K562 (cell line): ENCODE measurements around the gene TM4SF5.

Source experiments
- ERF ChIP-seq: fragments of 450-650 bp; formaldehyde crosslinking; IDR thresholded peaks from 2 replicates; pipeline ENCODE4 v1.4.0; 2020; ENCODE audit warnings: mild to moderate bottlenecking, mixed read lengths
- GATAD2B ChIP-seq: fragments of 450-650 bp; IDR thresholded peaks from 2 replicates; pipeline ENCODE4 v1.6.1; 2017; ENCODE audit warnings: mild to moderate bottlenecking, borderline replicate concordance
- MAZ ChIP-seq, 2 experiments: fragments of 450-650 bp in 1 of 2; sonication (generic) in 1 of 2; formaldehyde crosslinking; IDR thresholded peaks in 1 of 2; conservative IDR thresholded peaks in 1 of 2; 2 replicates each; pipeline versions ENCODE4 v1.4.0 to v1.5.0; 2020; ENCODE audit warnings: mild to moderate bottlenecking in 1 of 2, missing genetic modification reagents in 1 of 2
- MTF1 ChIP-seq: fragments of 250-450 bp; sonication (Bioruptor Pico); IDR thresholded peaks from 2 replicates; pipeline ENCODE4 v1.9.0; 2021; ENCODE audit warnings: moderate library complexity, mild to moderate bottlenecking, inconsistent platforms, borderline replicate concordance
- NFIC ChIP-seq: fragments of 450-650 bp; IDR thresholded peaks from 2 replicates; pipeline ENCODE4 v1.6.1; 2017; ENCODE audit warnings: mild to moderate bottlenecking, inconsistent platforms
- RCOR1 ChIP-seq, 2 experiments: IDR thresholded peaks; 2 replicates each; pipeline ENCODE4 v1.6.1; 2012; ENCODE audit warnings: low read depth in 2 of 2, low read length in 2 of 2, borderline replicate concordance in 1 of 2, improper control_type of control experiment in 1 of 2
- SMARCA5 ChIP-seq: fragments of 450-650 bp; IDR thresholded peaks from 2 replicates; pipeline ENCODE4 v1.6.1; 2016
- TAF1 ChIP-seq: IDR thresholded peaks from 2 replicates; pipeline ENCODE4 v1.6.1; 2011; ENCODE audit warnings: mild to moderate bottlenecking, low read length, moderate library complexity; ENCODE audit not compliant: insufficient read depth, control insufficient read depth, severe bottlenecking; ENCODE audit errors: extremely low read depth
- ZKSCAN1 ChIP-seq: fragments of 150-350 bp; IDR thresholded peaks from 2 replicates; pipeline ENCODE4 v1.6.1; 2016; ENCODE audit warnings: low read depth, low read length
- TF ChIP-seq, protein P1 (sequence below): fragments of 450-650 bp; IDR thresholded peaks from 2 replicates; pipeline ENCODE4 v1.6.1; 2016; ENCODE audit warnings: missing biosample characterization, missing genetic modification characterization
- TF ChIP-seq, protein P2 (sequence below), 2 experiments: fragments of 450-650 bp; formaldehyde crosslinking in 1 of 2; IDR thresholded peaks; 2 replicates each; pipeline versions ENCODE4 v1.4.0 to v1.6.1; 2014 to 2020; ENCODE audit warnings: mild to moderate bottlenecking in 2 of 2, borderline replicate concordance in 1 of 2, low read depth in 1 of 2
- TF ChIP-seq, protein P3 (sequence below), 3 experiments: IDR thresholded peaks in 2 of 3; conservative IDR thresholded peaks in 1 of 3; 2 replicates each; pipeline ENCODE4 v1.5.1; 2011 to 2012; ENCODE audit warnings: low read length in 3 of 3, mild to moderate bottlenecking in 3 of 3, control low read depth in 2 of 3, improper control_type of control experiment in 1 of 3, inconsistent platforms in 1 of 3, low read depth in 1 of 3, mixed read lengths in 1 of 3, moderate library complexity in 1 of 3; ENCODE audit not compliant: insufficient read depth in 2 of 3
- TF ChIP-seq, protein P4 (sequence below): fragments of 450-650 bp; IDR thresholded peaks from 2 replicates; pipeline ENCODE4 v1.6.1; 2016; ENCODE audit warnings: antibody characterized with exemption

DNA sequence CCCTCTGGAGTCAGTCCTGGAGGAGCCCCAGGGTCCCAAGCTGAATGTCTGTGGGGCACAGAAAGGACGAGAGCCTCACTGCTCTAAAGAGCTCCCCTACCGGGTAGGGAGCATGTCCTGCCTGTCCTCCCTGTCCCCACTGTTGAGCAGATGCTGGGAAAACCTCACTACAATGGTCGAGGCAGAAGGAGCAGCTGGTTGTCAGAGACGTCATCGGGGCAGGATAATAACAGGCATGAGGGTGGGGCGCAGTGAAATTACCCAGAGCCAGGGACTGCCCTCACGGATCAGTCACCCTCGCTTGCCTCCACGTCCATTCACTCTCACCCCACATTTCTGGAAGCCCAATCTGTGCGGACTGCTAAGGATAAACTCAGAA lies 538 bp downstream of the TM4SF5 start:
- TF ChIP-seq NFIC (no peak), RCOR1 (IDR thresholded peaks at IDR 0.05; ENCODE audit: borderline replicate concordance in 1 of 2, low read depth in 2 of 2, low read length in 2 of 2) (no peak), TAF1 (no peak), SMARCA5 (no peak), GATAD2B (no peak), ZKSCAN1 (no peak), ERF (no peak), MAZ (CRISPR knock-in tag; conservative IDR thresholded peaks at IDR 0.05 in 1 of 2, IDR thresholded peaks at IDR 0.05 in 1 of 2) (no peak), MTF1 (no peak)
- TF ChIP-seq, protein P1, sequence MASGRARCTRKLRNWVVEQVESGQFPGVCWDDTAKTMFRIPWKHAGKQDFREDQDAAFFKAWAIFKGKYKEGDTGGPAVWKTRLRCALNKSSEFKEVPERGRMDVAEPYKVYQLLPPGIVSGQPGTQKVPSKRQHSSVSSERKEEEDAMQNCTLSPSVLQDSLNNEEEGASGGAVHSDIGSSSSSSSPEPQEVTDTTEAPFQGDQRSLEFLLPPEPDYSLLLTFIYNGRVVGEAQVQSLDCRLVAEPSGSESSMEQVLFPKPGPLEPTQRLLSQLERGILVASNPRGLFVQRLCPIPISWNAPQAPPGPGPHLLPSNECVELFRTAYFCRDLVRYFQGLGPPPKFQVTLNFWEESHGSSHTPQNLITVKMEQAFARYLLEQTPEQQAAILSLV (tag), result no peak
- TF ChIP-seq, protein P2, sequence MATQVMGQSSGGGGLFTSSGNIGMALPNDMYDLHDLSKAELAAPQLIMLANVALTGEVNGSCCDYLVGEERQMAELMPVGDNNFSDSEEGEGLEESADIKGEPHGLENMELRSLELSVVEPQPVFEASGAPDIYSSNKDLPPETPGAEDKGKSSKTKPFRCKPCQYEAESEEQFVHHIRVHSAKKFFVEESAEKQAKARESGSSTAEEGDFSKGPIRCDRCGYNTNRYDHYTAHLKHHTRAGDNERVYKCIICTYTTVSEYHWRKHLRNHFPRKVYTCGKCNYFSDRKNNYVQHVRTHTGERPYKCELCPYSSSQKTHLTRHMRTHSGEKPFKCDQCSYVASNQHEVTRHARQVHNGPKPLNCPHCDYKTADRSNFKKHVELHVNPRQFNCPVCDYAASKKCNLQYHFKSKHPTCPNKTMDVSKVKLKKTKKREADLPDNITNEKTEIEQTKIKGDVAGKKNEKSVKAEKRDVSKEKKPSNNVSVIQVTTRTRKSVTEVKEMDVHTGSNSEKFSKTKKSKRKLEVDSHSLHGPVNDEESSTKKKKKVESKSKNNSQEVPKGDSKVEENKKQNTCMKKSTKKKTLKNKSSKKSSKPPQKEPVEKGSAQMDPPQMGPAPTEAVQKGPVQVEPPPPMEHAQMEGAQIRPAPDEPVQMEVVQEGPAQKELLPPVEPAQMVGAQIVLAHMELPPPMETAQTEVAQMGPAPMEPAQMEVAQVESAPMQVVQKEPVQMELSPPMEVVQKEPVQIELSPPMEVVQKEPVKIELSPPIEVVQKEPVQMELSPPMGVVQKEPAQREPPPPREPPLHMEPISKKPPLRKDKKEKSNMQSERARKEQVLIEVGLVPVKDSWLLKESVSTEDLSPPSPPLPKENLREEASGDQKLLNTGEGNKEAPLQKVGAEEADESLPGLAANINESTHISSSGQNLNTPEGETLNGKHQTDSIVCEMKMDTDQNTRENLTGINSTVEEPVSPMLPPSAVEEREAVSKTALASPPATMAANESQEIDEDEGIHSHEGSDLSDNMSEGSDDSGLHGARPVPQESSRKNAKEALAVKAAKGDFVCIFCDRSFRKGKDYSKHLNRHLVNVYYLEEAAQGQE (IDR thresholded peaks at IDR 0.05; ENCODE audit: borderline replicate concordance), result no peak
- TF ChIP-seq, protein P2 (CRISPR knock-in tag; IDR thresholded peaks at IDR 0.05; ENCODE audit: low read depth), result no peak
- TF ChIP-seq, protein P3, sequence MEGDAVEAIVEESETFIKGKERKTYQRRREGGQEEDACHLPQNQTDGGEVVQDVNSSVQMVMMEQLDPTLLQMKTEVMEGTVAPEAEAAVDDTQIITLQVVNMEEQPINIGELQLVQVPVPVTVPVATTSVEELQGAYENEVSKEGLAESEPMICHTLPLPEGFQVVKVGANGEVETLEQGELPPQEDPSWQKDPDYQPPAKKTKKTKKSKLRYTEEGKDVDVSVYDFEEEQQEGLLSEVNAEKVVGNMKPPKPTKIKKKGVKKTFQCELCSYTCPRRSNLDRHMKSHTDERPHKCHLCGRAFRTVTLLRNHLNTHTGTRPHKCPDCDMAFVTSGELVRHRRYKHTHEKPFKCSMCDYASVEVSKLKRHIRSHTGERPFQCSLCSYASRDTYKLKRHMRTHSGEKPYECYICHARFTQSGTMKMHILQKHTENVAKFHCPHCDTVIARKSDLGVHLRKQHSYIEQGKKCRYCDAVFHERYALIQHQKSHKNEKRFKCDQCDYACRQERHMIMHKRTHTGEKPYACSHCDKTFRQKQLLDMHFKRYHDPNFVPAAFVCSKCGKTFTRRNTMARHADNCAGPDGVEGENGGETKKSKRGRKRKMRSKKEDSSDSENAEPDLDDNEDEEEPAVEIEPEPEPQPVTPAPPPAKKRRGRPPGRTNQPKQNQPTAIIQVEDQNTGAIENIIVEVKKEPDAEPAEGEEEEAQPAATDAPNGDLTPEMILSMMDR (IDR thresholded peaks at IDR 0.05 in 2 of 3, conservative IDR thresholded peaks at IDR 0.05 in 1 of 3; ENCODE audit: insufficient read depth in 2 of 3, low read depth in 1 of 3, low read length in 3 of 3), result no peak
- TF ChIP-seq, protein P4, sequence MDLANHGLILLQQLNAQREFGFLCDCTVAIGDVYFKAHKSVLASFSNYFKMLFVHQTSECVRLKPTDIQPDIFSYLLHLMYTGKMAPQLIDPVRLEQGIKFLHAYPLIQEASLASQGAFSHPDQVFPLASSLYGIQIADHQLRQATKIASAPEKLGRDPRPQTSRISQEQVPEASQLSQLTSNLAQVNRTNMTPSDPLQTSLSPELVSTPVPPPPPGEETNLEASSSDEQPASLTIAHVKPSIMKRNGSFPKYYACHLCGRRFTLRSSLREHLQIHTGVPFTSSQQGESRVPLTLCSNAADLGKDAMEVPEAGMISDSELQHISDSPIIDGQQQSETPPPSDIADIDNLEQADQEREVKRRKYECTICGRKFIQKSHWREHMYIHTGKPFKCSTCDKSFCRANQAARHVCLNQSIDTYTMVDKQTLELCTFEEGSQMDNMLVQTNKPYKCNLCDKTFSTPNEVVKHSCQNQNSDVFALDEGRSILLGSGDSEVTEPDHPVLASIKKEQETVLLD, result no peak
